HL-60 (cell line): ENCODE results near the gene SLC5A5.

Experiments used
- DNase-seq, 2 experiments: peaks; one replicate each; pipeline ENCODE4 v3.0.0-alpha.2; 2010 to 2020; ENCODE audit warnings: low read depth in 1 of 2, low spot score in 1 of 2
- H3K27ac ChIP-seq: fragments of 250-450 bp; sonication (Bioruptor Pico); replicated peaks from 2 replicates; pipeline ENCODE4 v1.5.1; 2020; ENCODE audit warnings: mild to moderate bottlenecking, moderate library complexity
- H3K27me3 ChIP-seq: fragments of 250-450 bp; sonication (Bioruptor Pico); 2 replicates; pipeline ENCODE4 v1.5.1; 2021; ENCODE audit warnings: mild to moderate bottlenecking, moderate library complexity; ENCODE audit not compliant: insufficient read depth, poor library complexity, severe bottlenecking
- H3K4me3 ChIP-seq: replicated peaks from 2 replicates; pipeline ENCODE4 v1.5.1; 2011; ENCODE audit warnings: mild to moderate bottlenecking, control low read depth, low read length; ENCODE audit not compliant: insufficient read depth
- CTCF ChIP-seq: IDR thresholded peaks from one replicate; pipeline ENCODE4 v1.5.1; 2011; ENCODE audit warnings: low read length, control low read depth, inconsistent platforms; ENCODE audit not compliant: insufficient read depth
- GABPA ChIP-seq: IDR thresholded peaks from 2 replicates; pipeline ENCODE4 v1.6.1; 2012; ENCODE audit warnings: low read depth
- POLR2AphosphoS5 ChIP-seq: IDR thresholded peaks from 2 replicates; pipeline ENCODE4 v1.6.1; 2012; ENCODE audit warnings: low read depth
- REST ChIP-seq: IDR thresholded peaks from 2 replicates; pipeline ENCODE4 v1.6.1; 2012; ENCODE audit warnings: low read depth; ENCODE audit not compliant: insufficient replicate concordance
- SPI1 ChIP-seq: IDR thresholded peaks from 2 replicates; pipeline ENCODE4 v1.6.1; 2012; ENCODE audit warnings: low read depth, mild to moderate bottlenecking, borderline replicate concordance

The SLC5A5 gene

GRCh38 chr19:17920527-17920926, 48.8 kb downstream of the SLC5A5 start:
- no peak overlapping the region for H3K27ac ChIP-seq
- TF ChIP-seq REST (no peak), POLR2AphosphoS5 (no peak)
- no peak overlapping the region for H3K4me3 ChIP-seq
- no peaks in the 10 kb centered on the region for H3K27me3 ChIP-seq
- DNase-seq: no peak

- H3K27ac ChIP-seq: no peak overlapping the region
- H3K4me3 ChIP-seq: no peak overlapping the region
- DNase-seq: no peak
- TF ChIP-seq CTCF (no peak), REST (no peak)
- H3K27me3 ChIP-seq: no peaks in the 10 kb centered on the region
Measured at GRCh38 chr19:17922138-17922537, 50.4 kb downstream of the SLC5A5 start.

- H3K27me3 ChIP-seq: no peaks in the 10 kb centered on the region
- H3K27ac ChIP-seq: no peak overlapping the region
- DNase-seq: no peak
- H3K4me3 ChIP-seq: no peak overlapping the region
- no peak for TF ChIP-seq REST
- no peak for TF ChIP-seq GABPA
- no peak for TF ChIP-seq POLR2AphosphoS5
- TF ChIP-seq SPI1: no peak
- TF ChIP-seq CTCF: no peak
Measured at GRCh38 chr19:17926044-17926443, 54.3 kb downstream of the SLC5A5 start.

- Histone ChIP-seq H3K27me3 (no peaks in the 10 kb centered on the region), H3K27ac (no peak overlapping the region), H3K4me3 (no peak overlapping the region)
- DNase-seq: no peak
- no peak for TF ChIP-seq CTCF
- TF ChIP-seq POLR2AphosphoS5: no peak
- no peak for TF ChIP-seq REST
- no peak for TF ChIP-seq GABPA
- TF ChIP-seq SPI1: no peak
Measured at GRCh38 chr19:17929056-17929455, 57.3 kb downstream of the SLC5A5 start.
